GM23338 (cell line): ENCODE measurements around the gene PRSS57.

Experiments
- CTCF ChIP-seq, 2 experiments: fragments of 200-600 bp in 1 of 2; sonication (generic) in 1 of 2; conservative IDR thresholded peaks; 2 replicates each; pipeline versions ENCODE4 v1.5.1 to v1.6.1; 2016 to 2017; ENCODE audit warnings: antibody characterized with exemption in 2 of 2, low read depth in 2 of 2, mild to moderate bottlenecking in 2 of 2, moderate library complexity in 1 of 2
- EZH2 ChIP-seq: fragments of 200-600 bp; sonication (generic); IDR thresholded peaks from one replicate; pipeline ENCODE4 v1.8.0; 2017; ENCODE audit warnings: antibody characterized with exemption, mild to moderate bottlenecking, low read depth; ENCODE audit not compliant: unreplicated experiment
- EZH2phosphoT487 ChIP-seq: fragments of 200-600 bp; sonication (generic); IDR thresholded peaks from one replicate; pipeline ENCODE4 v1.8.1; 2018; ENCODE audit warnings: antibody characterized with exemption; ENCODE audit not compliant: unreplicated experiment
- JUNB ChIP-seq: IDR thresholded peaks from one replicate; pipeline ENCODE4 v1.6.1; 2016; ENCODE audit warnings: antibody characterized with exemption; ENCODE audit not compliant: unreplicated experiment
- POLR2AphosphoS5 ChIP-seq: IDR thresholded peaks from 2 replicates; pipeline ENCODE4 v1.6.1; 2016; ENCODE audit warnings: antibody characterized with exemption, low read depth
- REST ChIP-seq: IDR thresholded peaks from one replicate; pipeline ENCODE4 v1.6.1; 2018; ENCODE audit warnings: antibody characterized with exemption; ENCODE audit not compliant: unreplicated experiment
- ZNF331 ChIP-seq: fragments of 250-450 bp; sonication (Bioruptor Pico); IDR thresholded peaks from 2 replicates; pipeline ENCODE4 v1.5.0; 2020; ENCODE audit warnings: low read depth, mild to moderate bottlenecking, moderate library complexity

DNA sequence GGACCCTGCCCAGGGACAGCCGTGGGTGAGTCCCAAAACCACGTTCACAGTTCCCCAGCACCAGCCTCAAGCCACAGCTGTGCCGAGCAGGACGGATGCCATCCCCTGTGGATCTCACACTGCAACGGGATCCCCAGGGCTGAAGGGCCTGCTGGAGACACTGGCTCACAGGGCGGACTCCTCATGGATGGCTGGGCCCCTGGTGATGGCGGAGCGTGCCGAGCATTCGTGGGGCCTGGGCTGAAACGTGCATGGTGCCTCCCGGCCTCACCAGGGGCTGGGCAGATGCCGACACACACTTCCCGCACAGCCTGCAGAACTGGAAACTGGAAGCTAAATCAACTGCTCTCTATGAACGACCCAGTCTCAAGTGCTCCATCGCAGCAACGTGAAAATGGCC is 41.8 kb downstream of the PRSS57 start:
- TF ChIP-seq CTCF (conservative IDR thresholded peaks at IDR 0.05; ENCODE audit: low read depth in 2 of 2) (no peak), EZH2phosphoT487 (no peak), JUNB (no peak), POLR2AphosphoS5 (no peak), EZH2 (no peak), ZNF331 (no peak), REST (no peak)
